Measurements from ENCODE around the gene PGBD5.

The PGBD5 gene

DNA sequence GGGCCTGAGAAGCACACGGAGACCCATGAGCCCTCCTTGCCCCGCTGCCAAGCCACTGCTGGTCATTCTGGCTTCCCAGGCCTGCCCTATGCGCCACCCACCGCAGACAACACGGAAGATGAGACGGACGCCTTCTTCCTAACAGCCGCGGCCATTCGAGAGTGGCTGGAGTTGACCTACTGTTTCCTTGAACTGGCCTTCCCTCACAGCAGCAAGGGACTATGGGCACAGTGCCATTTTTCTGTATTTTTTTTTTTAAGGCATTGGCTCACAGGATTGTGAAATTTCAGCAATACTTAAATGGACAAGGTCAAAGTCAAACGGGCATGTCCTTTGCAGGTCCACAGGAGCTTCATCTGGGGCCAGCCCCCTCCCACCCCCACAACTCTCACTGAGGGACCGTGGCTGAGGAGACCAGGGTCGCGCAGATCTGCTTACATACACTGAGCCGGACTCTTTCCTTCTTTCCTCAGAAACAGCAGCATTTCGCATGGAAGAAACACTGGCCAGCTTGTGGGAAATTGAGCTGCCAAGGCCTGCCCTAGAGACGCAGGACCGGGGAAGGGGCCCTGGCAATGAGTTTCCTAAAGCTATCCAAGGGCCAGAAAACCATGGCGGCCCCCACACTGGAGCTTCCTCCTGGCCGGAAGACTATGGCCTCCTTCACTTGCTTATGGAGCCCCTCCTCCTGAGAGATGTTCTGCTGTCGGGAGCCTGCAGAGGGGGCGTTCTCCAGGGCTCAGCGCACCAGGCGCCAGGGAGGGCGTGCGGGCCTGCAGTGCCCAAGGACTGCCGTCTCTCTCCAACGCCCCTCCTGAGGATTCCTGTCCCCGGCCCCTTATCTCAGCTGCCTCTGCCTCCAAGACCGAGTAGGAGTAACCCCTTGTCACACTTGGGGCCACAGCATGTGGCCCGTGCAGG, 98.9 kb downstream of the PGBD5 start:
- DNase-seq (ENCODE audit: low read depth) = no peak
- TF ChIP-seq, protein P1, sequence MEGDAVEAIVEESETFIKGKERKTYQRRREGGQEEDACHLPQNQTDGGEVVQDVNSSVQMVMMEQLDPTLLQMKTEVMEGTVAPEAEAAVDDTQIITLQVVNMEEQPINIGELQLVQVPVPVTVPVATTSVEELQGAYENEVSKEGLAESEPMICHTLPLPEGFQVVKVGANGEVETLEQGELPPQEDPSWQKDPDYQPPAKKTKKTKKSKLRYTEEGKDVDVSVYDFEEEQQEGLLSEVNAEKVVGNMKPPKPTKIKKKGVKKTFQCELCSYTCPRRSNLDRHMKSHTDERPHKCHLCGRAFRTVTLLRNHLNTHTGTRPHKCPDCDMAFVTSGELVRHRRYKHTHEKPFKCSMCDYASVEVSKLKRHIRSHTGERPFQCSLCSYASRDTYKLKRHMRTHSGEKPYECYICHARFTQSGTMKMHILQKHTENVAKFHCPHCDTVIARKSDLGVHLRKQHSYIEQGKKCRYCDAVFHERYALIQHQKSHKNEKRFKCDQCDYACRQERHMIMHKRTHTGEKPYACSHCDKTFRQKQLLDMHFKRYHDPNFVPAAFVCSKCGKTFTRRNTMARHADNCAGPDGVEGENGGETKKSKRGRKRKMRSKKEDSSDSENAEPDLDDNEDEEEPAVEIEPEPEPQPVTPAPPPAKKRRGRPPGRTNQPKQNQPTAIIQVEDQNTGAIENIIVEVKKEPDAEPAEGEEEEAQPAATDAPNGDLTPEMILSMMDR (conservative IDR thresholded peaks at IDR 0.05; ENCODE audit: low read length) = no peak

DNA sequence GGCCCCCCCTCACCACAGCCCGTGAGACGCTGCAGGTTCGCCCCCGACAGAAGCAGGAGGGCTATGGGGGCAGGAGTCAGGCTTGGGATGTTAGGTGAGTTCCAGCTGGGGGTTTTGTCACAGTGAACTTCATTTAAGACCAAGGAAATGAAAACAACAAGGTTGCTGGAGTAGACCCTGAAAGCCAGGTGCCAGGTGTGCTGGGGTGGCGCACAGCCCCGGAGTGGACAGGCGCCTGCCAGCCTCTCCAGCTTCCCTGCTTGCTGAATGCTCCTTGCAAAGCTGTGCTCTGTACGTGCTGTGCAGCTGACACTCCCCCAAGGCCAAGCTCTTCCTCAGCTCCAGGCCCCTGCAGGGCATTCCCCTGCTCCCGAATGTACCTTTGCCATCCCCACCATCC, 102.4 kb downstream of the PGBD5 start:
- DNase-seq (ENCODE audit: low read depth) = no peak
- TF ChIP-seq, protein P1 (conservative IDR thresholded peaks at IDR 0.05; ENCODE audit: low read length) = no peak
- H3K4me3 ChIP-seq (ENCODE audit: low read length) = no peak overlapping the region

More for the DNA sequence above, 98.9 kb downstream of the PGBD5 start:
- H3K4me3 ChIP-seq (ENCODE audit: low read length) = no peak overlapping the region

DNA sequence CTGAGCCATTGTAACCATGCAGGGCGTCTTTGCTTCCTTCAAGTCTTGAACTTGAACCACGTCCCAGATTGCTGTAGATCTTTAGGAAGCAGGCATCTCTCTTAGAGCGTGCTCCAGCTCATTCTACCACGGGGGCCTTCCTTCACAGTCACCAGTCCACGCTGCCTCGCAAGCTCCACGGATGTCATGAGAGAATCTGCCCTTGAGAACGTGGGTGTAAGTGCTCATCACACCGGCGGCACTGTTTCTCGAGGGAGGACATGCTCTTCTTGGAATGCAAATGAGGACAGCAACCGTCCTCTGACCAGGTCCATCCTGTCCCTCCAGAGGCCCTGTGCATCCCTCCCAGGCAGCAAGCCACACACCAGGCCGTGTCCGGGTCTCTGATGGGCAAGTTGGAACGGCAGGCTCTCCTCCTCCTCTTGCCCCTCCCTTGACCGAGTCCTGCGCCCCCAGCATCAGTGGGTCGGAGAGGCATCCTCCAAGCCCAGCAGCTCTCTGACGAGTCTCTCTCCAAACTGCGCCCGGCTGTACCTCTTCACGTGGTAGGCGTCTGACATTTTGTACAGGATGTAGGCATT, 103.1 kb downstream of the PGBD5 start:
- no peak for DNase-seq (ENCODE audit: low read depth)
- TF ChIP-seq, protein P1 (conservative IDR thresholded peaks at IDR 0.05; ENCODE audit: low read length) = no peak
- no peak overlapping the region for H3K4me3 ChIP-seq (ENCODE audit: low read length)

DNA sequence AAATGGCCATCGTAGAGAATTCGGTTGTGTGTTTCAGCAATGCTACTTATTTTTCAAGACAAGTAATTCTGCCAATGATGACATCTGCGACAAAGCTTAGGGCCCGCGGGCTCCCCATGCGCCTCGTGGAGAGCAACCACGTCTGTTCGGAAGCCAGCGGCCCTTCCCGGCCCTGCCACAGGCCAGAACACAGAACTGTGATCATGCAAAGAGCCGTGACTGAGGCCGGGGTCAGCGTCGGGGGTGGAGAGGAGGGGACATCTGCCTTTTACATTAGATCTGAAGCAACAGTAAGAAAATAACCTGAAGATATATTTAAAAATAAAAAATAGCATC, 103.7 kb downstream of the PGBD5 start:
- H3K4me3 ChIP-seq (ENCODE audit: low read length) = no peak overlapping the region
- TF ChIP-seq, protein P1 (conservative IDR thresholded peaks at IDR 0.05; ENCODE audit: low read length) = no peak
- no peak for DNase-seq (ENCODE audit: low read depth)

DNA sequence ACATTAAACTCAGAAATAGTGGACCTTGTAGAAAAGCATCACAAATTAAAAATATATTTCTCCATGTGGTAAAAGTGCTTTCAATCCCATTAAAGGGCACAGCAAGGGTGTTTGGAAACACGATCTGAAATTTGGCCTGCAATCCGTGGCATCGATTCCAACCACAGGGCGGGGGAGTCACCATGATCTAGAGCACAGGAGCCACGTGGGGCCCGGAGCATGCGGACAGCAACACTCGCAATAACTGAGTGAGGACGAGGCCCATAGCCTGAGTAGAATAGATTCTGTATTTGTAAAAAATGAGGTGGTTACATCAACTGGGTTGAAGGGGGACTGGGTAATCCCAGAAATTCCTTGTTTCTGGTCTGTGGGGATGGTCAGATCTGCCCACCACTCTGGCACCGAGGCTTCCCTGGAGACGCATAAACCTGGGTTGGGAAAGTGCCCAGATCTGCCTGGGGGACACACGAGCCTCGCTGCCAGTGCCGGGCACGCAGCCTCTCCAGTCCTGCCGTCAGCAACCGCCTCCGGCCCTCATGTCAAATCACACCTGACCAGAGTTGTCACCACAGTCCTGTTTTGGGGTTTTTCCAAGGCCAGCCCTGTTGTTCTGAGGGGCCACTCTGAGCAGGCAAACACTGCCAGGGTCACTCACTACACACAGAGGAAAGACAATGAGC, 104.3 kb downstream of the PGBD5 start:
- no peak for DNase-seq (ENCODE audit: low read depth)
- H3K4me3 ChIP-seq (ENCODE audit: low read length) = no peak overlapping the region
- TF ChIP-seq, protein P1 (conservative IDR thresholded peaks at IDR 0.05; ENCODE audit: low read length) = no peak

DNA sequence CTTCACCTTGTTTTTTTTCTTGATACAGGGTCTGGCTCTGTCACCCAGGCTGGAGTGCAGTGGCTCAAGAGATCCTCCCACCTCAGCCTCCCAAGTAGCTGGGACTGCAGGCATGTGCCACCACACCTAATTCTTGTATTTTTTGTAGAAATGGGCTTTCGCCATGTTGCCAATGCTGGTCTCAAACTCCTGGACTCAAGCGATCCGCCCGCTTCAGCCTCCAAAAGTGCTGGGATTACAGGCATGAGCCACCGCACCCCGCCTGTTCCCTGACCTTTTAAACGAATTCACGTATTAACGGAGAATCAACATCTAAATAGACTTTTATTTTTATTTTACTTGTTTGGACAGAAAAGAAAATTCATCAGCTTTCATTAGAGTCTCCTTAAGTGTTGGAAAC, 104.8 kb downstream of the PGBD5 start:
- no peak overlapping the region for H3K4me3 ChIP-seq (ENCODE audit: low read length)
- DNase-seq (ENCODE audit: low read depth) = no peak
- TF ChIP-seq, protein P1 (conservative IDR thresholded peaks at IDR 0.05; ENCODE audit: low read length) = no peak

Data from AG10803 (cell line).